ENCODE data around the gene ZDHHC19.
A peak's percentile ranks its signal among the peaks of the same experiment; 100 is the strongest.

ZDHHC19 gene

DNA sequence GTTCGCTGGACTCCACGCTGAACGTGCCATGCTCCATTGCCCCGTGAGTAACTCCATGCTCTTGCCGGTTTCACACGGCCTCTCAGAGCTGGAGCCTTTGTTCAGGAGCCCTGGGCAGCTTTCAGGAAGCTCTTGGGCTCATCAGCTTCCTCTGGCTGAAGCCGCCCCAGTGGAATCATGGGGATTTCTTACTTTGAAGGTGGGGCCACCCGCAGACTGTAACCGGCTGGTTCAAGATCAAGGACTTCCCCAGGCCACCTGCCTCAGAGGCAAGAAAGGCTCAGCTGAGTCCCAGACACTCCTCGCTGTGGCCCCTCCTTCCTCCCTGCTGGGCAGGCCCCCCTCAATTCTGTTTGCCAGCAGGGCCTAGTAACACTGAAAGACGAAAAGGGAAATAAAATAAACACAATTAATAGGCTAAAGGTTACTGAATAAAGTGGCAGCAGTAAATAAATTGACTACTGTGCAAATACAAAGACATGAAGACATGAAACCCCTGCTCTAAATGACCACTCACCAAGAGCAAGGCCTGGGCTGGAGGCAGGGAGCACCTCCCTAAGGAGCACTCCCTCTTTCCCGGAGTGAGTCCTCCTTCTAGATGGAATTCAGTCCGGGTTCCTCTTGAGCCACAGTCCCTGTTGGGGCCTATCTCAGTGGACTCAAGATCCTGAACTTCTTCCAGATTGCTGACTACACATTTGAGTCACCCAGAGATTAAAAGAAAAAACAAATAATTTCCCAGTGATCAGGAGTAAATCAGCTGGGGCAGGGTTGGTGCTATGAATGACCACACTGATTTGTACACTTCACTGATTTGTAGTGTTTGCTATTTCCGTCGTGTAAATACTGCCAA, 51.0 kb downstream of the ZDHHC19 start:
- peak; percentile 33 for DNase-seq (ENCODE audit: low read depth, low spot score)
- H3K27ac ChIP-seq, result peak overlapping the region; percentile 39

DNA sequence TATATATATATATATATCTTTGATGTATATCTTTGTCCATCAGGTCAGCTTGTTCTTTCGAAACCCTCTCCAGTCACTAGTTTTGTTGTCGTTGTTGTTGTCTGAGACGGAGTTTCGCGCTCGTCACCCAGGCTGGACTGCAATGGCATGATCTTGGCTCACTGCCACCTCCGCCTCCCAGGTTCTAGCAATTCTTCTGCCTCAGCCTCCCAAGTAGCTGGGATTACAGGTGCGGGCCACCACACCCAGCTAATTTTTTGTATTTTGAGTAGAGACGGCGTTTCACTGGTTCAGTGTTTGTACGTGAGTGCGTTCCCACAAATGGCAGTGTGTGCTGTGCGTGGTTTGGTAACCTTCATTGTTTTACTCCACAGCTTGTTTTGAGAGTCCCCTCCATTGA, 51.7 kb downstream of the ZDHHC19 start:
- DNase-seq (ENCODE audit: low read depth, low spot score), result no peak
- H3K27ac ChIP-seq, result no peak overlapping the region

DNA sequence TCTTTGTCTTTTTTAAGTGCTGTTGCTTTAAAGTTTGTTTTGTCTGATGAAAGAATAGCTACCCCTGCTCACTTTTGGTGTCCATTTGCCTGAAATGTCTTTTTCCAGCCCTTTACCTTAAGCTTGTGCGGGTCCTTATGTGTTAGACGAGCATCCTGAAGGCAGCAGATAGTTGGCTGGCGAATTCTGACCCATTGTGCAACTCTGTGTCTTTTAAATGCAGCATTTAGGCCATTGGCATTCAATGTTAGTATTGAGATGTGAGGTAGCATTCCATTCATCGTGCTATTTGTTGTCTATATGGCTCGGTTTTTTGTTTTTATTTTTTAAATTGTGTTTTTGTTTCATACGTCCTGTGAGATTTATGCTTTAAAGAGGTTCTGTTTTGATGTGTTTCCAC, 55.0 kb downstream of the ZDHHC19 start:
- DNase-seq (ENCODE audit: low read depth, low spot score), result no peak
- no peak overlapping the region for H3K27ac ChIP-seq

DNA sequence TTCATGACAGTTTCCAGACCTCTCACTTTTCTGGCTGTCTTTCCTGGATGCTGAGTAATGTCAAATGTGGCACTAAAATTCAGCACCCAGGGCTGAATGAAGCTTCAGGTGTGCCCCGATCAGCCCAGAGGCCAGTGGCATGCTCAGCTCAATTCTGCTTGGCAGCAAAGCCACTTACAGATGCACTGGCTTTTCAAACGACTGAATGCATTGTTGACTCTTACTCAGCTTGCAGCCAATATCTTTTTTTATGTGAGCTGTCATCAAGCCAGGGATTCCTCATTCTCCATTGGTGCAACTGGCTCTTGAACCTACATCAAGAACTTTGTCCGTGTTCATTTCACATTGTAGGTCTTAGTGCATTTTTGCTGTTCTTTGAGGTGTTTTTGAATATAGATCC, 60.7 kb downstream of the ZDHHC19 start:
- no peak overlapping the region for H3K27ac ChIP-seq
- no peak for DNase-seq (ENCODE audit: low read depth, low spot score)

DNA sequence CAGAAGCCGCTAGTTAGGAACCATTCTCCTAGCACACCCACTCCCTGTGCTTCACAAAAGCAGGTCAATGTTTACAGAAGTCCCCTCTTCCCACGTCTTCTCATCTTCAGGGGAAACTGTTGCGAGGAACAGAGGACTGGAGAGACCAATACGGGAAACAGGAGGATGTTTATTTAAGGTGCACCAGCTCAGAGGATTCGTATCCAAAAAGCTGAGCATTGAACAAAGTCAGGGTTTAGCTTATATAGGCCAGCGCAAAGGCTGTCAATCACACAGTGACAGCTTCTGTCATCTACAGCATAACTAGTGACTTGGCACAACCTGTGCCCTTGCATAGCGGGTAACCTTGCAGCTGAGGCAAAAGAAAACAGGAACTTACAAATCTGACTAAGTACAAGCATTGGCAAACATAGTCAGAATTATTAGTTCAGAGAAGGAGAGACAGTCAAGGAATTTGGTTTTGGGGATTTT, 61.3 kb downstream of the ZDHHC19 start:
- DNase-seq (ENCODE audit: low read depth, low spot score), result no peak
- H3K27ac ChIP-seq, result no peak overlapping the region

DNA sequence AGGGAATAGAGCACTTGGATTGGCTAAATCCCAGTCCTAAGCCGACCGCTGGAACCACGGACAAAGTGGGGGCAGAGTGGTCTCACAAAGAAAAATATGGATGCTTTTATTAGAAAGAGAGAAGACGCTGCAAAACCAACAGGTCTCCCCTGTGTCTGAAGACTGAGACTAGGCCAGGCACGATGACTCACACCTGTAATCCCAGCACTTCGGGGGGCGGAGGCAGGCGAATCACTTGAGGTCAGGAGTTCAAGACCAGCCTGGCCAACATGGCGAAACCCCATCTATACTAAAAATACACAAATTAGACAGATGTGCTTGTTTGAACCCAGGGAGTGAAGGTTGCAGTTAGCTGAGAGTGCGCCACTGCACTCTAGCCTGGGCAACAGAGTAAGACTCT, 61.8 kb downstream of the ZDHHC19 start:
- DNase-seq (ENCODE audit: low read depth, low spot score), result no peak
- H3K27ac ChIP-seq, result no peak overlapping the region
